Stimulated activated memory B cell treated with anti-CD40 and anti-IgM and Interleukin-4, amounts not matched to agents 10 μg/mL and 1 μg/mL and 100 μg/mL, for 72 hours (primary cell): ENCODE measurements around the gene STX18.
"Not testable (repeated sequence)": the region's sequence is repeated elsewhere in the genome, so short reads cannot be mapped to it uniquely, and the experiment has no call there.

Experiments used
- ATAC-seq: fragments of 150-1000 bp; cut with Tn5 transposase; 2 replicates; pipeline ENCODE4 v1.10.0; 2021
- H3K27ac Mint-ChIP-seq: one replicate; pipeline ENCODE4 v1.8.0; 2022; ENCODE audit warnings: mild to moderate bottlenecking, mixed read lengths
- H3K27me3 Mint-ChIP-seq: one replicate; pipeline ENCODE4 v1.8.0; 2022; ENCODE audit warnings: mixed read lengths
- H3K36me3 Mint-ChIP-seq: one replicate; pipeline ENCODE4 v1.8.0; 2022; ENCODE audit warnings: mixed read lengths
- H3K4me1 Mint-ChIP-seq: one replicate; pipeline ENCODE4 v1.8.0; 2022; ENCODE audit warnings: mixed read lengths
- H3K4me3 Mint-ChIP-seq: one replicate; pipeline ENCODE4 v1.8.0; 2022; ENCODE audit warnings: mild to moderate bottlenecking, moderate library complexity, mixed read lengths
- H3K9me3 Mint-ChIP-seq: one replicate; pipeline ENCODE4 v1.8.0; 2022; ENCODE audit warnings: mixed read lengths

The STX18 gene

GRCh38 chr4:4568806-4569427 is 27.1 kb upstream of the STX18 start:
- Mint-ChIP-seq H3K36me3 (peaks cover 32% of the 10 kb centered on the region), H3K4me1 (no peaks in the 10 kb centered on the region), H3K27me3 (no peaks in the 10 kb centered on the region), H3K27ac (no peak overlapping the region), H3K9me3 (peaks cover 5% of the 10 kb centered on the region), H3K4me3 (no peak overlapping the region)
- no peak for ATAC-seq

GRCh38 chr4:4566359-4566758 is 24.5 kb upstream of the STX18 start:
- H3K27me3 Mint-ChIP-seq, H3K4me1 Mint-ChIP-seq, H3K9me3 Mint-ChIP-seq, H3K27ac Mint-ChIP-seq, ATAC-seq, H3K4me3 Mint-ChIP-seq: not testable (repeated sequence)
- H3K36me3 Mint-ChIP-seq = peaks cover 45% of the 10 kb centered on the region

- Mint-ChIP-seq H3K9me3 (peaks cover under 1% of the 10 kb centered on the region), H3K27me3 (no peaks in the 10 kb centered on the region), H3K27ac (no peak overlapping the region), H3K4me1 (no peaks in the 10 kb centered on the region), H3K36me3 (peaks cover 37% of the 10 kb centered on the region), H3K4me3 (no peak overlapping the region)
- ATAC-seq = no peak
Measured at GRCh38 chr4:4564522-4564921, 22.7 kb upstream of the STX18 start.

GRCh38 chr4:4560642-4561041 is 18.8 kb upstream of the STX18 start:
- peaks cover 43% of the 10 kb centered on the region for H3K36me3 Mint-ChIP-seq
- no peaks in the 10 kb centered on the region for H3K27me3 Mint-ChIP-seq
- no peaks in the 10 kb centered on the region for H3K9me3 Mint-ChIP-seq
- no peak overlapping the region for H3K4me3 Mint-ChIP-seq
- H3K4me1 Mint-ChIP-seq = no peaks in the 10 kb centered on the region
- H3K27ac Mint-ChIP-seq = no peak overlapping the region
- no peak for ATAC-seq

GRCh38 chr4:4560136-4560535 is 18.3 kb upstream of the STX18 start:
- ATAC-seq = no peak
- peaks cover 41% of the 10 kb centered on the region for H3K36me3 Mint-ChIP-seq
- no peak overlapping the region for H3K27ac Mint-ChIP-seq
- H3K9me3 Mint-ChIP-seq = no peaks in the 10 kb centered on the region
- no peaks in the 10 kb centered on the region for H3K27me3 Mint-ChIP-seq
- H3K4me1 Mint-ChIP-seq = no peaks in the 10 kb centered on the region
- no peak overlapping the region for H3K4me3 Mint-ChIP-seq

GRCh38 chr4:4559596-4559995 is 17.7 kb upstream of the STX18 start:
- H3K4me1 Mint-ChIP-seq = no peaks in the 10 kb centered on the region
- no peaks in the 10 kb centered on the region for H3K27me3 Mint-ChIP-seq
- H3K9me3 Mint-ChIP-seq = no peaks in the 10 kb centered on the region
- peaks cover 41% of the 10 kb centered on the region for H3K36me3 Mint-ChIP-seq
- ATAC-seq = no peak
- H3K4me3 Mint-ChIP-seq = no peak overlapping the region
- no peak overlapping the region for H3K27ac Mint-ChIP-seq

GRCh38 chr4:4558881-4559280 is 17.0 kb upstream of the STX18 start:
- no peak overlapping the region for H3K27ac Mint-ChIP-seq
- H3K9me3 Mint-ChIP-seq = no peaks in the 10 kb centered on the region
- no peak overlapping the region for H3K4me3 Mint-ChIP-seq
- peaks cover 41% of the 10 kb centered on the region for H3K36me3 Mint-ChIP-seq
- H3K27me3 Mint-ChIP-seq = no peaks in the 10 kb centered on the region
- no peaks in the 10 kb centered on the region for H3K4me1 Mint-ChIP-seq
- ATAC-seq = no peak

- Mint-ChIP-seq H3K4me1 (no peaks in the 10 kb centered on the region), H3K9me3 (no peaks in the 10 kb centered on the region)
- ATAC-seq = no peak
Measured at GRCh38 chr4:4555916-4556315, 14.1 kb upstream of the STX18 start.

GRCh38 chr4:4554234-4554633 is 12.4 kb upstream of the STX18 start:
- no peaks in the 10 kb centered on the region for H3K27me3 Mint-ChIP-seq
- ATAC-seq = no peak
- no peak overlapping the region for H3K27ac Mint-ChIP-seq
- H3K4me3 Mint-ChIP-seq = no peak overlapping the region
- no peaks in the 10 kb centered on the region for H3K4me1 Mint-ChIP-seq
- no peaks in the 10 kb centered on the region for H3K9me3 Mint-ChIP-seq
- peaks cover 73% of the 10 kb centered on the region for H3K36me3 Mint-ChIP-seq

More at GRCh38 chr4:4555916-4556315, 14.1 kb upstream of the STX18 start:
- Mint-ChIP-seq H3K27ac (no peak overlapping the region), H3K4me3 (no peak overlapping the region), H3K36me3 (peaks cover 57% of the 10 kb centered on the region), H3K27me3 (no peaks in the 10 kb centered on the region)

- H3K9me3 Mint-ChIP-seq, H3K27me3 Mint-ChIP-seq, ATAC-seq, H3K4me3 Mint-ChIP-seq, H3K4me1 Mint-ChIP-seq, H3K27ac Mint-ChIP-seq: not testable (repeated sequence)
- peaks cover 85% of the 10 kb centered on the region for H3K36me3 Mint-ChIP-seq
Measured at GRCh38 chr4:4552042-4552441, 10.2 kb upstream of the STX18 start.

GRCh38 chr4:4550161-4550560 is 8.3 kb upstream of the STX18 start:
- H3K27me3 Mint-ChIP-seq, H3K4me1 Mint-ChIP-seq, H3K9me3 Mint-ChIP-seq, H3K27ac Mint-ChIP-seq, ATAC-seq, H3K4me3 Mint-ChIP-seq: not testable (repeated sequence)
- H3K36me3 Mint-ChIP-seq = peaks cover 89% of the 10 kb centered on the region

- Mint-ChIP-seq H3K36me3 (peaks cover 84% of the 10 kb centered on the region), H3K27ac (no peak overlapping the region), H3K4me1 (no peaks in the 10 kb centered on the region), H3K27me3 (no peaks in the 10 kb centered on the region), H3K4me3 (no peak overlapping the region), H3K9me3 (no peaks in the 10 kb centered on the region)
- no peak for ATAC-seq
Measured at GRCh38 chr4:4549534-4549933, 7.7 kb upstream of the STX18 start.

- H3K27me3 Mint-ChIP-seq = no peaks in the 10 kb centered on the region
- ATAC-seq = no peak
- H3K27ac Mint-ChIP-seq = peak overlapping the region; percentile 92
- H3K9me3 Mint-ChIP-seq = no peaks in the 10 kb centered on the region
- H3K4me1 Mint-ChIP-seq = peaks cover 39% of the 10 kb centered on the region
- peaks cover 21% of the 10 kb centered on the region for H3K36me3 Mint-ChIP-seq
- peak overlapping the region; percentile 90 for H3K4me3 Mint-ChIP-seq
Measured at GRCh38 chr4:4542774-4543485, 1.1 kb upstream of the STX18 start.

- H3K36me3 Mint-ChIP-seq = peaks cover 14% of the 10 kb centered on the region
- H3K4me3 Mint-ChIP-seq = peak overlapping the region; percentile 90
- H3K27ac Mint-ChIP-seq = peak overlapping the region; percentile 92
- ATAC-seq = peak; percentile 83
- peaks cover 51% of the 10 kb centered on the region for H3K4me1 Mint-ChIP-seq
- H3K9me3 Mint-ChIP-seq = no peaks in the 10 kb centered on the region
- H3K27me3 Mint-ChIP-seq = no peaks in the 10 kb centered on the region
Measured at GRCh38 chr4:4541040-4541631, 712 bp downstream of the STX18 start.

GRCh38 chr4:4539481-4539880 is 2.4 kb downstream of the STX18 start:
- no peak overlapping the region for H3K4me3 Mint-ChIP-seq
- no peak overlapping the region for H3K27ac Mint-ChIP-seq
- H3K36me3 Mint-ChIP-seq = peaks cover 10% of the 10 kb centered on the region
- H3K4me1 Mint-ChIP-seq = peaks cover 67% of the 10 kb centered on the region
- H3K27me3 Mint-ChIP-seq = no peaks in the 10 kb centered on the region
- no peaks in the 10 kb centered on the region for H3K9me3 Mint-ChIP-seq
- ATAC-seq = no peak

GRCh38 chr4:4535590-4535989 is 6.3 kb downstream of the STX18 start:
- no peak overlapping the region for H3K27ac Mint-ChIP-seq
- no peak for ATAC-seq
- peaks cover 48% of the 10 kb centered on the region for H3K4me1 Mint-ChIP-seq
- no peaks in the 10 kb centered on the region for H3K9me3 Mint-ChIP-seq
- no peak overlapping the region for H3K4me3 Mint-ChIP-seq
- H3K36me3 Mint-ChIP-seq = peaks cover 10% of the 10 kb centered on the region
- H3K27me3 Mint-ChIP-seq = no peaks in the 10 kb centered on the region
